Tibial nerve (tissue), 4 donors: ENCODE results near the gene KCNH8. TPM values are rescaled to one million over a fixed set of nuclear protein-coding genes. Genes with fewer than 3 reads are reported as not detected.

Source experiments
- DNase-seq, 2 donors: peaks; one replicate each; pipeline ENCODE4 v3.0.0-alpha.2; 2019; ENCODE audit warnings: low spot score in 2 of 2
- H3K27ac ChIP-seq, 4 donors: fragments of 200-600 bp; sonication (generic) in 3 of 4; one replicate each; pipeline ENCODE4 v1.5.1; 2017 to 2019; ENCODE audit warnings: mild to moderate bottlenecking in 1 of 4
- H3K27me3 ChIP-seq, 2 donors: fragments of 200-600 bp; sonication (generic) in 1 of 2; one replicate each; pipeline versions ENCODE4 v1.5.1 to v1.6.0; 2017 to 2019
- H3K36me3 ChIP-seq, 3 donors: fragments of 200-600 bp; sonication (generic); one replicate each; pipeline ENCODE4 v1.5.1; 2018 to 2019
- H3K4me1 ChIP-seq, 4 donors: fragments of 200-600 bp; sonication (generic) in 3 of 4; one replicate each; pipeline ENCODE4 v1.5.1; 2017 to 2019
- H3K4me3 ChIP-seq, 4 donors: fragments of 200-600 bp; sonication (generic) in 3 of 4; one replicate each; pipeline ENCODE4 v1.5.1; 2017 to 2019; ENCODE audit warnings: mild to moderate bottlenecking in 1 of 4, moderate library complexity in 1 of 4
- H3K9me3 ChIP-seq, 4 donors: fragments of 200-600 bp; sonication (generic) in 3 of 4; one replicate each; pipeline ENCODE4 v1.5.1; 2017 to 2019
- CTCF ChIP-seq, 5 experiments: fragments of 200-600 bp in 3 of 5; fragments of 450-650 bp in 2 of 5; sonication (generic) in 3 of 5; IDR thresholded peaks; one replicate each; pipeline ENCODE4 v1.5.1; 2016 to 2019; ENCODE audit warnings: antibody characterized with exemption in 5 of 5, mild to moderate bottlenecking in 3 of 5, moderate library complexity in 2 of 5
- EP300 ChIP-seq, 2 donors: sonication (generic); formaldehyde crosslinking; IDR thresholded peaks; one replicate each; pipeline ENCODE4 v1.6.1; 2017; ENCODE audit warnings: antibody characterized with exemption in 2 of 2, mild to moderate bottlenecking in 1 of 2
- POLR2A ChIP-seq, 2 donors: fragments of 450-650 bp; IDR thresholded peaks; one replicate each; pipeline ENCODE4 v1.6.1; 2017; ENCODE audit warnings: antibody characterized with exemption in 2 of 2, mild to moderate bottlenecking in 2 of 2, moderate library complexity in 2 of 2
- WGBS, 2 donors: methylation state at CpG; one replicate each; pipeline ENCODE4 v1.1.5; 2018; 5-methylcytosine and 5-hydroxymethylcytosine counted together
- total RNA-seq, 4 donors: library from RNA; depleted of rRNA; stranded (reverse); fragments of >200 nt; gene quantifications; one replicate each; pipeline ENCODE4 v1.1.0, GENCODE V29; 2016

KCNH8 gene
- total RNA-seq, 4 donors from 2014 or later: 0.22 to 0.98 (median 0.51) TPM

DNA sequence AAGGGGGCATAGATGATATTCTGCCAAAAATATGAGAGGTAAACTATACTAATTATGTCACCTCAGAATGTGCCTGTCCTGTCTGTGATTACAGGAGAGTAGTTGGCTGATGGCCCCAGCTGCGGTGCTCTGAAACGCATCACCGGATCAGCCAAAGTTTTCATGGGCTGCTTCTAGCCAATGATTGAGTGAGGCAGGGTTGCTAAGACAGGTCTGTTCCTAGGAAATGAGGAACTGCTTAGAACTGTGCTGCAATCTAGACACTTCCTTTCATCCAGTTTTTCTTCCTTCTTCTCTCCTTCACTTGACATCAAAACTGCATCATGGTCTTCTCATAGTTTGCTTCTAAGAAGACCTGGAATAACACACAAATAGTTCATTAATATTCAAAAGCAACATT, 124.0 kb downstream of the KCNH8 start:
- WGBS, 2 donors: 82 to 92% methylated on average over 3 of the region's 3 CpGs
- Histone ChIP-seq H3K9me3 (no peaks in the 10 kb centered on the region), H3K36me3 (no peaks in the 10 kb centered on the region), H3K4me3 (no peak overlapping the region), H3K4me1 (no peaks in the 10 kb centered on the region), H3K27me3 (no peaks in the 10 kb centered on the region), H3K27ac (no peak overlapping the region)
- no peak for DNase-seq
- TF ChIP-seq POLR2A (IDR thresholded peaks at IDR 0.05) (no peak), EP300 (IDR thresholded peaks at IDR 0.05) (no peak), CTCF (IDR thresholded peaks at IDR 0.05) (no peak)

DNA sequence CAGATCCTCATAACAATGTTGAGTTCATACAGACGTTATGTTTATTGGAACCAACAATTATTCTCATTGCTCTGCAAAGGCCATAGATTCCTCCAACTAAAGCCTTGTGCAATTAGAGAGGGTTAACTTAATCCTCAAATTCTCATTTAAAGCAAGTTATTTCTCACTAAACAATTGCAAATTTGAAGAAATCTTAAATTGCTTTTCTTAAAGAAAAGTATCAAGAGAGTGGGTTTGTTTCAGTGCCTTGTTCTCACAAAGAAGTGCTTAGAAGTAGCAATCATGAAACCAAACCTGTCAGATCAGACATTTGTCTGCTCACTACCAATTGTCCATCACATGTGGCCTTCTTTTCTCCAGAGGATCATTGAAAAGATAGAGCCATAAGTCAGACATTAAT, 124.8 kb downstream of the KCNH8 start:
- Histone ChIP-seq H3K4me1 (no peaks in the 10 kb centered on the region), H3K9me3 (no peaks in the 10 kb centered on the region), H3K27ac (no peak overlapping the region), H3K36me3 (no peaks in the 10 kb centered on the region), H3K4me3 (no peak overlapping the region), H3K27me3 (no peaks in the 10 kb centered on the region)
- no peak for TF ChIP-seq POLR2A (IDR thresholded peaks at IDR 0.05)
- no peak for TF ChIP-seq EP300 (IDR thresholded peaks at IDR 0.05)
- no peak for TF ChIP-seq CTCF (IDR thresholded peaks at IDR 0.05)
- no peak for DNase-seq
- 46 to 57% methylated on average over 1 of the region's 1 CpG for WGBS, 2 donors

DNA sequence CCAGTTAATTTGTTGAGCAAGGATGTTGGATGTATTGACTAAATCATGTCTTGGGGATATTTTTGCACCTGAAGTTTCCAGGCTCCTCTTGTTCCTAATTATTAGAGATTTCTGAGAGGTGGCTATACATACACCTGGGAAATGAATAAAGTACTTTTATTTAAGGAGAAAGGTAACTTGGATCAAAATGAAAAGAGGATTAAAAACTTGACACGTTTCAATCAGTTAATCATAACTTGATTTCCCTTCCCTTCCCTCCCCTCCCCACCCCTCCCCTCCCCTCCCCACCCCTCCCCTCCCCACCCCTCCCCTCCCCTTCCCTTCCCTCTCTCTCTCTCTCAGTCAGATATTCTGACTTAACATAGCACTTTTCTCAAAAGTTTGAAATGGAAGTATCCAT, 126.3 kb downstream of the KCNH8 start:
- no peak for TF ChIP-seq CTCF (IDR thresholded peaks at IDR 0.05)
- no peak for TF ChIP-seq EP300 (IDR thresholded peaks at IDR 0.05)
- no peak for TF ChIP-seq POLR2A (IDR thresholded peaks at IDR 0.05)
- H3K27me3 ChIP-seq: no peaks in the 10 kb centered on the region
- no peak for DNase-seq
- H3K4me3 ChIP-seq: no peak overlapping the region
- no peaks in the 10 kb centered on the region for H3K36me3 ChIP-seq
- WGBS, 2 donors: 61 to 74% methylated on average over 1 of the region's 1 CpG
- no peaks in the 10 kb centered on the region for H3K4me1 ChIP-seq
- no peaks in the 10 kb centered on the region for H3K9me3 ChIP-seq
- no peak overlapping the region for H3K27ac ChIP-seq

GRCh38 chr3:19284974-19285373, 136.7 kb downstream of the KCNH8 start:
- DNase-seq: no peak
- no peak for TF ChIP-seq EP300 (IDR thresholded peaks at IDR 0.05)
- no peak overlapping the region for H3K27ac ChIP-seq
- no peaks in the 10 kb centered on the region for H3K9me3 ChIP-seq
- H3K4me3 ChIP-seq: no peak overlapping the region
- 86 to 88% methylated on average over 3 of the region's 3 CpGs for WGBS, 2 donors
- H3K36me3 ChIP-seq: no peaks in the 10 kb centered on the region
- H3K4me1 ChIP-seq: no peaks in the 10 kb centered on the region
- H3K27me3 ChIP-seq: no peaks in the 10 kb centered on the region

DNA sequence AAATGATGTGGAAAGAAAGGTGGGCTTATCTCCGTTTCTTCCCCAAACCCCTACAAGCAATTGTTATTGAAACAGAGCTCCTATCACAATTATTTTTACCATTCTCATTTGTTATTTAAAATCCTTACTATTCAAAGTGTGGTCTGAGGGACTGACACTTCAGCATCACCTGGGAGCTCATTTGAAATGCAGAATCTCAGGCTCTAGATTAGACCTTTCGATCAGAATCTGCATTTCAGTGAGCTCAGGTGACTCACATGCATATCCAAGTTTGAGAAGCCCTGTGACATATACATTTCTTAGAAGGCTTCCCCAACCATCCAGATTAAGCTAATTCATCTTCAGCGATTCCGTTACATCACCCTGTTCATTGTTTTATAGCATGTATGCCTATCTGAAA, 145.0 kb downstream of the KCNH8 start:
- Histone ChIP-seq H3K4me1 (no peaks in the 10 kb centered on the region), H3K36me3 (no peaks in the 10 kb centered on the region), H3K9me3 (no peaks in the 10 kb centered on the region), H3K4me3 (no peak overlapping the region), H3K27me3 (no peaks in the 10 kb centered on the region), H3K27ac (no peak overlapping the region)
- 83 to 93% methylated on average over 4 of the region's 4 CpGs for WGBS, 2 donors
- TF ChIP-seq CTCF (IDR thresholded peaks at IDR 0.05) (no peak), EP300 (IDR thresholded peaks at IDR 0.05) (no peak), POLR2A (IDR thresholded peaks at IDR 0.05) (no peak)
- DNase-seq: no peak

GRCh38 chr3:19295208-19295607, 146.9 kb downstream of the KCNH8 start:
- no peaks in the 10 kb centered on the region for H3K9me3 ChIP-seq
- H3K4me3 ChIP-seq: no peak overlapping the region
- 94 to 95% methylated on average over 3 of the region's 3 CpGs for WGBS, 2 donors
- no peak for DNase-seq
- no peaks in the 10 kb centered on the region for H3K27me3 ChIP-seq
- no peaks in the 10 kb centered on the region for H3K4me1 ChIP-seq
- H3K36me3 ChIP-seq: no peaks in the 10 kb centered on the region
- H3K27ac ChIP-seq: no peak overlapping the region
- TF ChIP-seq POLR2A (IDR thresholded peaks at IDR 0.05): no peak
- no peak for TF ChIP-seq EP300 (IDR thresholded peaks at IDR 0.05)
- no peak for TF ChIP-seq CTCF (IDR thresholded peaks at IDR 0.05)
